ENCODE results near the gene RPSA.

RPSA gene

GRCh38 chr3:39447637-39448483 lies 41.3 kb downstream of the RPSA start:
- no peak overlapping the region for H3K9ac ChIP-seq (ENCODE audit: low read depth, low read length)

GRCh38 chr3:39448506-39449233 lies 42.1 kb downstream of the RPSA start:
- no peak for DNase-seq
- no peaks in the 10 kb centered on the region for H3K4me1 ChIP-seq (ENCODE audit: insufficient read depth, low read length)
- no peak for TF ChIP-seq EZH2 (IDR thresholded peaks at IDR 0.05; ENCODE audit: borderline replicate concordance, low read depth, low read length, severe bottlenecking)
- no peak for TF ChIP-seq CTCF (IDR thresholded peaks at IDR 0.05; ENCODE audit: borderline replicate concordance, extremely low read depth, low read length, poor library complexity, severe bottlenecking)

More at GRCh38 chr3:39447637-39448483, 41.3 kb downstream of the RPSA start:
- no peaks in the 10 kb centered on the region for H3K79me2 ChIP-seq (ENCODE audit: insufficient read depth, low read length)
- H3K4me1 ChIP-seq (ENCODE audit: insufficient read depth, low read length), result no peaks in the 10 kb centered on the region
- ATAC-seq (ENCODE audit: insufficient read depth, low read depth), result peak; percentile 99
- no peaks in the 10 kb centered on the region for H4K20me1 ChIP-seq (ENCODE audit: insufficient read depth, low read length)
- H2AFZ ChIP-seq (ENCODE audit: low read depth, low read length), result no peak overlapping the region
- H3K4me3 ChIP-seq (ENCODE audit: low read depth in 1 of 2, low read length in 2 of 2), result no peak overlapping the region
- TF ChIP-seq CTCF (IDR thresholded peaks at IDR 0.05; ENCODE audit: borderline replicate concordance, extremely low read depth, low read length, poor library complexity, severe bottlenecking) (peak; percentile 97), EZH2 (IDR thresholded peaks at IDR 0.05; ENCODE audit: borderline replicate concordance, low read depth, low read length, severe bottlenecking) (no peak)
- no peak overlapping the region for H3K27ac ChIP-seq (ENCODE audit: low read length)
- H3K9me3 ChIP-seq (ENCODE audit: insufficient read depth, low read length, severe bottlenecking), result no peaks in the 10 kb centered on the region
- peak; percentile 71 for DNase-seq
- H3K36me3 ChIP-seq (ENCODE audit: insufficient read depth, low read length), result no peaks in the 10 kb centered on the region
- H3K27me3 ChIP-seq (ENCODE audit: insufficient read depth, low read length, poor library complexity), result peaks cover 3% of the 10 kb centered on the region
- H3K4me2 ChIP-seq (ENCODE audit: insufficient read depth, low read length), result no peak overlapping the region

GRCh38 chr3:39449796-39450195 lies 43.3 kb downstream of the RPSA start:
- Histone ChIP-seq H3K4me1 (ENCODE audit: insufficient read depth, low read length) (no peaks in the 10 kb centered on the region), H3K9ac (ENCODE audit: low read depth, low read length) (no peak overlapping the region), H3K79me2 (ENCODE audit: insufficient read depth, low read length) (no peaks in the 10 kb centered on the region), H3K36me3 (ENCODE audit: insufficient read depth, low read length) (no peaks in the 10 kb centered on the region), H3K9me3 (ENCODE audit: insufficient read depth, low read length, severe bottlenecking) (no peaks in the 10 kb centered on the region), H3K4me2 (ENCODE audit: insufficient read depth, low read length) (no peak overlapping the region), H2AFZ (ENCODE audit: low read depth, low read length) (no peak overlapping the region), H4K20me1 (ENCODE audit: insufficient read depth, low read length) (no peaks in the 10 kb centered on the region), H3K4me3 (ENCODE audit: low read depth in 1 of 2, low read length in 2 of 2) (no peak overlapping the region), H3K27me3 (ENCODE audit: insufficient read depth, low read length, poor library complexity) (peaks cover 6% of the 10 kb centered on the region), H3K27ac (ENCODE audit: low read length) (no peak overlapping the region)
- DNase-seq (no peak), ATAC-seq (ENCODE audit: insufficient read depth, low read depth) (no peak)
- TF ChIP-seq EZH2 (IDR thresholded peaks at IDR 0.05; ENCODE audit: borderline replicate concordance, low read depth, low read length, severe bottlenecking), result no peak
- no peak for TF ChIP-seq CTCF (IDR thresholded peaks at IDR 0.05; ENCODE audit: borderline replicate concordance, extremely low read depth, low read length, poor library complexity, severe bottlenecking)

More at GRCh38 chr3:39448506-39449233, 42.1 kb downstream of the RPSA start:
- H4K20me1 ChIP-seq (ENCODE audit: insufficient read depth, low read length), result no peaks in the 10 kb centered on the region
- no peak for ATAC-seq (ENCODE audit: insufficient read depth, low read depth)
- no peaks in the 10 kb centered on the region for H3K79me2 ChIP-seq (ENCODE audit: insufficient read depth, low read length)
- H3K9me3 ChIP-seq (ENCODE audit: insufficient read depth, low read length, severe bottlenecking), result no peaks in the 10 kb centered on the region
- H3K27ac ChIP-seq (ENCODE audit: low read length), result no peak overlapping the region
- H3K27me3 ChIP-seq (ENCODE audit: insufficient read depth, low read length, poor library complexity), result peaks cover 6% of the 10 kb centered on the region
- H3K4me3 ChIP-seq (ENCODE audit: low read depth in 1 of 2, low read length in 2 of 2), result no peak overlapping the region
- H2AFZ ChIP-seq (ENCODE audit: low read depth, low read length), result no peak overlapping the region
- H3K36me3 ChIP-seq (ENCODE audit: insufficient read depth, low read length), result no peaks in the 10 kb centered on the region
- H3K9ac ChIP-seq (ENCODE audit: low read depth, low read length), result no peak overlapping the region
- H3K4me2 ChIP-seq (ENCODE audit: insufficient read depth, low read length), result no peak overlapping the region
